ENCODE results near the gene CECR2.
"Not testable (repeated sequence)": the region's sequence is repeated elsewhere in the genome, so short reads cannot be mapped to it uniquely, and the experiment has no call there.

CECR2 gene

GRCh38 chr22:17407643-17408042, 38.4 kb downstream of the CECR2 start:
- DNase-seq = no peak

GRCh38 chr22:17410576-17410975, 41.3 kb downstream of the CECR2 start:
- no peak for DNase-seq

GRCh38 chr22:17411213-17411612, 42.0 kb downstream of the CECR2 start:
- DNase-seq = no peak

GRCh38 chr22:17412232-17412631, 43.0 kb downstream of the CECR2 start:
- no peak for DNase-seq

GRCh38 chr22:17418890-17419324, 49.6 kb downstream of the CECR2 start:
- DNase-seq = no peak

- DNase-seq = no peak
These were observed 50.1 kb downstream of the CECR2 start for GRCh38 chr22:17419348-17419747.

GRCh38 chr22:17422736-17423343, 53.6 kb downstream of the CECR2 start:
- DNase-seq = no peak

- DNase-seq = no peak
These were observed 54.4 kb downstream of the CECR2 start for GRCh38 chr22:17423616-17424015.

GRCh38 chr22:17427528-17427927, 58.3 kb downstream of the CECR2 start:
- DNase-seq = not testable (repeated sequence)

GRCh38 chr22:17429516-17429915, 60.3 kb downstream of the CECR2 start:
- no peak for DNase-seq

- DNase-seq = no peak
These were observed 61.2 kb downstream of the CECR2 start for GRCh38 chr22:17430412-17430811.

GRCh38 chr22:17431179-17431578, 61.9 kb downstream of the CECR2 start:
- DNase-seq = no peak

- DNase-seq = no peak
These were observed 65.6 kb downstream of the CECR2 start for GRCh38 chr22:17434856-17435255.

GRCh38 chr22:17435375-17435774, 66.1 kb downstream of the CECR2 start:
- no peak for DNase-seq

GRCh38 chr22:17436382-17436980, 67.2 kb downstream of the CECR2 start:
- no peak for DNase-seq

- no peak for DNase-seq
These were observed 67.7 kb downstream of the CECR2 start for GRCh38 chr22:17436981-17437412.

GRCh38 chr22:17438026-17438425, 68.8 kb downstream of the CECR2 start:
- DNase-seq = no peak

- no peak for DNase-seq
These were observed 72.1 kb downstream of the CECR2 start for GRCh38 chr22:17441326-17441725.

GRCh38 chr22:17443405-17444203, 74.3 kb downstream of the CECR2 start:
- DNase-seq = no peak

GRCh38 chr22:17444204-17444504, 74.9 kb downstream of the CECR2 start:
- DNase-seq = no peak

GRCh38 chr22:17446698-17447097, 77.4 kb downstream of the CECR2 start:
- no peak for DNase-seq

GRCh38 chr22:17451316-17451715, 82.1 kb downstream of the CECR2 start:
- DNase-seq = no peak

- no peak for DNase-seq
These were observed 91.6 kb downstream of the CECR2 start for GRCh38 chr22:17460895-17461294.

GRCh38 chr22:17470880-17471500, 101.7 kb downstream of the CECR2 start:
- no peak for DNase-seq

Measured in AML-193 (cell line).